ENCODE data around the gene HSPA12B. TPM values are rescaled to one million over a fixed set of nuclear protein-coding genes. Genes with fewer than 3 reads are reported as not detected.

HSPA12B gene
- total RNA-seq, 1 donor from 2014 or later = 0.08 TPM

DNA sequence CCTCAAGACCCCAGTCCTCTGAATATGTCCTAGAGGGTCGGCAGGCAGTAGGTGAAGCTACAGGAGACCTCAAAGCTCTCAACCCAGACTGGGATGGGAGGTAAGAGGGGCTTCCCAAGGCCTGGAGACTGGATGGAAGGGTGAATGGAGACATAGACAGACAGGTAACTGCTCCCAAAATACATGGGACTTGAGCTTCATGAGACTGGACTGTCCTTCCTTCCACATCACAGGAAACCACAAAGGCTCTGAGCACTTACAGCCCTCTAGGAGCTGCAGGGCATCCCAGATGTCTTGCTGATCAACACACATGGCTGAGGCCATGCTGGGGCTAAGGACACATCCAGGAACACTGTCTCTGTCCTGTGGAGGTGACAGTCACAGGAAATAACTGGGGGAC, 11.6 kb downstream of the HSPA12B start:
- no peak overlapping the region for H3K4me3 ChIP-seq (ENCODE audit: low read depth, low read length)
- TF ChIP-seq, protein P1, sequence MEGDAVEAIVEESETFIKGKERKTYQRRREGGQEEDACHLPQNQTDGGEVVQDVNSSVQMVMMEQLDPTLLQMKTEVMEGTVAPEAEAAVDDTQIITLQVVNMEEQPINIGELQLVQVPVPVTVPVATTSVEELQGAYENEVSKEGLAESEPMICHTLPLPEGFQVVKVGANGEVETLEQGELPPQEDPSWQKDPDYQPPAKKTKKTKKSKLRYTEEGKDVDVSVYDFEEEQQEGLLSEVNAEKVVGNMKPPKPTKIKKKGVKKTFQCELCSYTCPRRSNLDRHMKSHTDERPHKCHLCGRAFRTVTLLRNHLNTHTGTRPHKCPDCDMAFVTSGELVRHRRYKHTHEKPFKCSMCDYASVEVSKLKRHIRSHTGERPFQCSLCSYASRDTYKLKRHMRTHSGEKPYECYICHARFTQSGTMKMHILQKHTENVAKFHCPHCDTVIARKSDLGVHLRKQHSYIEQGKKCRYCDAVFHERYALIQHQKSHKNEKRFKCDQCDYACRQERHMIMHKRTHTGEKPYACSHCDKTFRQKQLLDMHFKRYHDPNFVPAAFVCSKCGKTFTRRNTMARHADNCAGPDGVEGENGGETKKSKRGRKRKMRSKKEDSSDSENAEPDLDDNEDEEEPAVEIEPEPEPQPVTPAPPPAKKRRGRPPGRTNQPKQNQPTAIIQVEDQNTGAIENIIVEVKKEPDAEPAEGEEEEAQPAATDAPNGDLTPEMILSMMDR (IDR thresholded peaks at IDR 0.05; ENCODE audit: insufficient read depth, low read length, poor library complexity, severe bottlenecking) = no peak
- H3K36me3 ChIP-seq (ENCODE audit: control insufficient read depth, insufficient read depth, low read length) = no peaks in the 10 kb centered on the region
- DNase-seq (ENCODE audit: low read depth) = no peak
- H3K27me3 ChIP-seq (ENCODE audit: control insufficient read depth, insufficient read depth, low read length) = peaks cover 29% of the 10 kb centered on the region

DNA sequence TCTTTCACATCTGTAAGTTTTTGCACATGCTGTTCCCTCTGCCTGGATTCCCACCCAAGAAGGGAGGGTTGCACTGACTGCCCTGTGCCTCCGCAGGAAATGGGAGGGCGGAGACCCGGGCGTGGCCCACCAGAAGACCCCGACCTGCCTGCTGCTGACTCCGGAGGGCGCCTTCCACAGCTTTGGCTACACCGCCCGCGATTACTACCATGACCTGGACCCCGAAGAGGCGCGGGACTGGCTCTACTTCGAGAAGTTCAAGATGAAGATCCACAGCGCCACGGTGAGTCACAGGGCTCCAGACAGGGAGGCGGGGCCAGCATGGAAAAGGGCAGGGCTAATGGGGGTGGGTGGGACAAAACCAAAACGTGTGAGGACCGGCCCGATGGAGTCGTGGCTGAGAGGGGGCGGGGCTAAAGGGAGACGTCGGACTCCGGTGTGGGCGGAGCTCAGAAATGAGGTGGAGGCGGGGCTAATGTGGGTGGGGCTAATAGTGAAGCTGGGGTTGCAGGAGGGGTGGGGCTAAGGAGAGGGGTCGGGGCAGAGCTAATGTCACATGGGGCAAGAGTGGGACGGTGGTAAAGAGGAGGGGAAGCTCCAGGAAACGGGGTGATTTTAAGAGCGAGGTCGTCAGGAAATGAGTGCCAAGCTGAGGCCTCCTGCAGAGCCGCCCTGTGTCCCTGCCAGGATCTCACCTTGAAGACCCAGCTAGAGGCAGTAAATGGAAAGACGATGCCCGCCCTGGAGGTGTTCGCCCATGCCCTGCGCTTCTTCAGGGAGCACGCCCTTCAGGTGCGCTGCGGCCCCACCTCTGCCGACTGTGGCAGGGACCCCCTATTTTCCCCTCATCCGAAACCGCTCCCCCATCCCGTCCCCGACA, 12.6 kb downstream of the HSPA12B start:
- Histone ChIP-seq H3K4me3 (ENCODE audit: low read depth, low read length) (no peak overlapping the region), H3K36me3 (ENCODE audit: control insufficient read depth, insufficient read depth, low read length) (no peaks in the 10 kb centered on the region), H3K27me3 (ENCODE audit: control insufficient read depth, insufficient read depth, low read length) (peaks cover 36% of the 10 kb centered on the region)
- no peak for DNase-seq (ENCODE audit: low read depth)
- TF ChIP-seq, protein P1 (IDR thresholded peaks at IDR 0.05; ENCODE audit: insufficient read depth, low read length, poor library complexity, severe bottlenecking) = no peak

DNA sequence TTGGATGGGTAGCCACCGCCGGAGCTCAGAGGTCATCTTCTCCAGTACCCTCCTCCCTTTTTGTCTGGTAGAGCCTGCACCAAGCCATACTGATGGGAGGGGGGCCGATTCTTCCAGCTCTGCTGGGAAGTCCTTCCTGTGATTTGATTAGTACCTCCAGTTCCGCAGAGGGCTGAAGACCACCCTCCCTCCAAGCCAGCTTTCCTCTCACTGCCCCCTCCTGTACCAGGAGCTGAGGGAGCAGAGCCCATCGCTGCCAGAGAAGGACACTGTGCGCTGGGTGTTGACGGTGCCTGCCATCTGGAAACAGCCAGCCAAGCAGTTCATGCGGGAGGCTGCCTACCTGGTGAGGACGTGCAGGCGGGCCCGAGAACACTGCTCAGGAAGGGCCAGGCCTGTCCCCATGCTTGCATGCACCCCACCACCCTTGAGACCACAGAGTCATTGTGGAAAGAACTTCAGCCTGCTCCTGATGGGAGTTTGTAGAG, 13.2 kb downstream of the HSPA12B start:
- H3K27me3 ChIP-seq (ENCODE audit: control insufficient read depth, insufficient read depth, low read length) = peaks cover 38% of the 10 kb centered on the region
- TF ChIP-seq, protein P1 (IDR thresholded peaks at IDR 0.05; ENCODE audit: insufficient read depth, low read length, poor library complexity, severe bottlenecking) = no peak
- no peaks in the 10 kb centered on the region for H3K36me3 ChIP-seq (ENCODE audit: control insufficient read depth, insufficient read depth, low read length)

DNA sequence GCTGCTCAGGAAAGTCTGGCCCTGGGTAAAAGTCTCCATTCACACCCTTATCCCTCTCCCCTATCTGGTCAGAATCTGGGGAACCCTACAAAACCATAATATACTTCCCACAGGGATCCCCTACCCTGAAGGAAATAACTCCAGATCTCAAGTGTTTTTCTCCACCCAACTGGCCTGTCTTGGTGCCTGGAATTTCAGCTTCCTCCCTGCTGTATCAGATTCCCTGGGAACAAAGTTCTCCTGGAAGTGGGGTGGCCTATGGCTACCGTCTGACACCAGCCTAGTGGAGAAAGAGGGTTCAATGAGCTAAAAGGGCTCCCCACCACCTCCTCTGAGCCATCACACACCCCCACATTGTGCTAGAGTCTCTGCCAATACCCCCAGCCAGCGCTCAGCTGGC, 15.0 kb downstream of the HSPA12B start:
- no peak for DNase-seq (ENCODE audit: low read depth)
- Histone ChIP-seq H3K4me3 (ENCODE audit: low read depth, low read length) (no peak overlapping the region), H3K27me3 (ENCODE audit: control insufficient read depth, insufficient read depth, low read length) (peaks cover 56% of the 10 kb centered on the region), H3K36me3 (ENCODE audit: control insufficient read depth, insufficient read depth, low read length) (no peaks in the 10 kb centered on the region)
- TF ChIP-seq, protein P1 (IDR thresholded peaks at IDR 0.05; ENCODE audit: insufficient read depth, low read length, poor library complexity, severe bottlenecking) = no peak

More for the DNA sequence above, 13.2 kb downstream of the HSPA12B start:
- no peak for DNase-seq (ENCODE audit: low read depth)
- H3K4me3 ChIP-seq (ENCODE audit: low read depth, low read length) = no peak overlapping the region

DNA sequence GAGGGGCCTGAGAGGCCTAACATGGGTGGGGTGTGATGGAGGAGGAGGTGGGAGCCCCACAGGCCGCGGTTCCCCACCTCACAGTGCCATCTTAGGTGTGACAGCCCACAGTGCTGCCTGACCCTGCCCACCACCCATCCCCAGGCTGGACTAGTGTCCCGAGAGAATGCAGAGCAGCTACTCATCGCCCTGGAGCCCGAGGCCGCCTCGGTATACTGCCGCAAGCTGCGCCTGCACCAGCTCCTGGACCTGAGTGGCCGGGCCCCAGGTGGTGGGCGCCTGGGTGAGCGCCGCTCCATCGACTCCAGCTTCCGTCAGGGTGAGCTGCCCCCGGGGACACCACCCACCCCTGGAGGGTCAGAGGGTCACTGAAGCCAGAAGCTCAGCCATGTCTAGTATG, 15.6 kb downstream of the HSPA12B start:
- Histone ChIP-seq H3K4me3 (ENCODE audit: low read depth, low read length) (no peak overlapping the region), H3K36me3 (ENCODE audit: control insufficient read depth, insufficient read depth, low read length) (no peaks in the 10 kb centered on the region), H3K27me3 (ENCODE audit: control insufficient read depth, insufficient read depth, low read length) (peaks cover 56% of the 10 kb centered on the region)
- no peak for DNase-seq (ENCODE audit: low read depth)
- TF ChIP-seq, protein P1 (IDR thresholded peaks at IDR 0.05; ENCODE audit: insufficient read depth, low read length, poor library complexity, severe bottlenecking) = no peak
